ENCODE measurements around the gene ULBP2.
"Not testable (repeated sequence)": the region's sequence is repeated elsewhere in the genome, so short reads cannot be mapped to it uniquely, and the experiment has no call there.

DNA sequence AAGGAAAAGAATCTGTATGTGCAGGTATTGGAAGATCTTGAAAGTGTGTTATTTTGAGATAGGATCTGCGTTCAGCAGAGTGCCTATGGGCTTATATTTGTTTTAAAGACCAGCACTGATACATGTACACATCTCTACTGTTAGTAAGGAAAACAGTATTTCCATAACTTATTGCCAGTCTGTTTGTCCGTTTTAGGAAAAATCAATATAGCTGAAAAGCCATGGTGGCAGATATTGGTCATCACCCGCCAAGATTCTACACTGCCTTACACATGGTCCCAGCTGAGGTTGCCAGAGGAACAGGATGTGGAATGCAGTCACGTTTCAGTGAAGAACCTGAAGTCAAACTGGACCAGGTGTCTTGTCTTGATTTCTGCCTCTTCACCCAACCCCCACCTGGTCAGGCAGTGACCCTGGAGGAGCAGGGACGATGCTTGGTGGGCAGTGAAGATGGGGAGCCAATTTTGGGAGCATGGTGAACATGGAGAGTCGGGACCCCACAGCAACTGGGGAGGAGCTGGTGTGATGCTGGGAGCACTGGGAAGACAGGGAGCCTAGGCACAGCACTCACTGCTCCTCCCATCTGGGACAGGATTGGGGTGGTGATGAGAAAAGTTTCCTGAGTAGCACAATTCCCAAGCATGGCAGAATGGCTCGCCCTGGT, 14.0 kb downstream of the ULBP2 start:
- TF ChIP-seq, protein P1, sequence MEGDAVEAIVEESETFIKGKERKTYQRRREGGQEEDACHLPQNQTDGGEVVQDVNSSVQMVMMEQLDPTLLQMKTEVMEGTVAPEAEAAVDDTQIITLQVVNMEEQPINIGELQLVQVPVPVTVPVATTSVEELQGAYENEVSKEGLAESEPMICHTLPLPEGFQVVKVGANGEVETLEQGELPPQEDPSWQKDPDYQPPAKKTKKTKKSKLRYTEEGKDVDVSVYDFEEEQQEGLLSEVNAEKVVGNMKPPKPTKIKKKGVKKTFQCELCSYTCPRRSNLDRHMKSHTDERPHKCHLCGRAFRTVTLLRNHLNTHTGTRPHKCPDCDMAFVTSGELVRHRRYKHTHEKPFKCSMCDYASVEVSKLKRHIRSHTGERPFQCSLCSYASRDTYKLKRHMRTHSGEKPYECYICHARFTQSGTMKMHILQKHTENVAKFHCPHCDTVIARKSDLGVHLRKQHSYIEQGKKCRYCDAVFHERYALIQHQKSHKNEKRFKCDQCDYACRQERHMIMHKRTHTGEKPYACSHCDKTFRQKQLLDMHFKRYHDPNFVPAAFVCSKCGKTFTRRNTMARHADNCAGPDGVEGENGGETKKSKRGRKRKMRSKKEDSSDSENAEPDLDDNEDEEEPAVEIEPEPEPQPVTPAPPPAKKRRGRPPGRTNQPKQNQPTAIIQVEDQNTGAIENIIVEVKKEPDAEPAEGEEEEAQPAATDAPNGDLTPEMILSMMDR (IDR thresholded peaks at IDR 0.05), result not testable (repeated sequence)
- TF ChIP-seq POLR2A (IDR thresholded peaks at IDR 0.05), result not testable (repeated sequence)

Measured in heart left ventricle (tissue), 13 donors.